RWPE1 (cell line): ENCODE measurements around the gene ACR.

ENCODE experiments used
- CTCF ChIA-PET: fragments of 350-600 bp; sonication (Branson Sonifier 250); formaldehyde crosslinking; extraction: SDS; loops from one replicate; lab custom pipeline; 2021; lab: Yijun Ruan, JAX
- POLR2A ChIA-PET: fragments of 400-600 bp; formaldehyde crosslinking; extraction: SDS; loops from one replicate; lab custom pipeline; 2020; ENCODE audit warnings: antibody characterized with exemption; ENCODE audit not compliant: low non-redundant PET; lab: Yijun Ruan, JAX
- DNase-seq: peaks from one replicate; pipeline ENCODE4 v3.0.0; 2012; ENCODE audit warnings: low spot score
- H3K27ac ChIP-seq: fragments of 450-650 bp; 2 replicates; pipeline ENCODE4 v1.5.1; 2017
- TF ChIP-seq, protein P1 (sequence below): fragments of 450-650 bp; conservative IDR thresholded peaks from 2 replicates; pipeline ENCODE4 v1.5.1; 2017; ENCODE audit warnings: low read depth, mild to moderate bottlenecking

Gene ACR

DNA sequence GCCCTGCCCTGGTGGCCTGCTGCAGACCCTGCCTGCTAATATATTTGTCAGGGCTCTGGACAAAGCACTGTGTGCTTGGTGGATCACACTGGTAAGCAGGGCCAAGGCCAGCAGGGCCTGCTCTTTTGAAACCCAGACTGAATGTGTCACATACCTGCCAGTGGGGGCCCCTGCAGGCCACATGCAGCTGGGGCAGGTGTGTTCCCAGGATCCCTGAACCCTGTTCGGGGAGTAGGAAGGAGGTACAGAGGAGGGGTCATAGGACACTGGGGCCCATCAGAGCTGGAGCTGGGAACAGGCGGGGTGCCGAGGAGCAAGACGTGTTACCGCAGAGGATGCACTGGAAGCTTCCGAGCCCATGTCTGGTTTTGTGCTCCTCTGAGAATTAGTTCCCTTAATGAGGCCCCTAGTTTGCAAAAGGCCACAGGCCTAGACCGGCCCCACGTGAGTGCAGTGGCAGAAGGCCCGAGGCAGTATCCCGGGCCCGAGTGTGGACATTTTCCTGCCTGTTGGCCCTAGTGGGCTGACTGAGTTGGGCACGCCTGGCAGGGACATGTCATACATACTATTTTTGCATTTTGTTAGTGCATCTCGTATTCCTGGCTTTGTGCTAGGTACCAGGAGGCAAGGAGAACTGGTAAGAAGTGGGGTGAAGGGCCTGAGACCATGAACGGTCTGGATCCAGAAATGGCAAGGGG lies 11.2 kb upstream of the ACR start:
- DNase-seq, result no peak
- ChIA-PET POLR2A (no interaction called here), CTCF (no interaction called here)
- TF ChIP-seq, protein P1, sequence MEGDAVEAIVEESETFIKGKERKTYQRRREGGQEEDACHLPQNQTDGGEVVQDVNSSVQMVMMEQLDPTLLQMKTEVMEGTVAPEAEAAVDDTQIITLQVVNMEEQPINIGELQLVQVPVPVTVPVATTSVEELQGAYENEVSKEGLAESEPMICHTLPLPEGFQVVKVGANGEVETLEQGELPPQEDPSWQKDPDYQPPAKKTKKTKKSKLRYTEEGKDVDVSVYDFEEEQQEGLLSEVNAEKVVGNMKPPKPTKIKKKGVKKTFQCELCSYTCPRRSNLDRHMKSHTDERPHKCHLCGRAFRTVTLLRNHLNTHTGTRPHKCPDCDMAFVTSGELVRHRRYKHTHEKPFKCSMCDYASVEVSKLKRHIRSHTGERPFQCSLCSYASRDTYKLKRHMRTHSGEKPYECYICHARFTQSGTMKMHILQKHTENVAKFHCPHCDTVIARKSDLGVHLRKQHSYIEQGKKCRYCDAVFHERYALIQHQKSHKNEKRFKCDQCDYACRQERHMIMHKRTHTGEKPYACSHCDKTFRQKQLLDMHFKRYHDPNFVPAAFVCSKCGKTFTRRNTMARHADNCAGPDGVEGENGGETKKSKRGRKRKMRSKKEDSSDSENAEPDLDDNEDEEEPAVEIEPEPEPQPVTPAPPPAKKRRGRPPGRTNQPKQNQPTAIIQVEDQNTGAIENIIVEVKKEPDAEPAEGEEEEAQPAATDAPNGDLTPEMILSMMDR, result no peak
- no peak overlapping the region for H3K27ac ChIP-seq

GRCh38 chr22:50727678-50728522 lies 10.1 kb upstream of the ACR start:
- TF ChIP-seq, protein P1, result no peak
- ChIA-PET POLR2A (no interaction called here), CTCF (no interaction called here)
- DNase-seq, result no peak
- H3K27ac ChIP-seq, result no peak overlapping the region

DNA sequence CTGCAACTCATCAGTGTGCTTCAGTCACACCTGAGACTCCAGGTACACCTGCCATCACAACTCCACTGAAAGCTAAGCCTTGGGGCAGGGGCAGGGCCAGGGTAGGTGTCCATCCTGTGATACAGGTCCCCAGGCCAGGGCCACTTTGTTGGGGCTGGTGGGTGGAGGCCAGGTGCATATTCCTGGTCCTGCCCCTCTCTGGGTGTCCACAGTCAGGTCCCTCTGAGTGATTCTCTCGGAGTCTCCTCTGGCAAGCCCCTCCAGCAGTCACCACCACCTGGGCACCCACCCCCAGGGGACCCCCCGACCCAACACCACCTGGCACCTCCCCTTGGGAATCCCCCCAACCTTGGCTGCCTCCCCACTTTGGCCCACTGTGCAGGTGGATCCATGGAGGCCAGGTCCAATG lies 9.5 kb upstream of the ACR start:
- H3K27ac ChIP-seq, result no peak overlapping the region
- CTCF ChIA-PET, result no interaction called here
- TF ChIP-seq, protein P1, result no peak
- POLR2A ChIA-PET, result no interaction called here
- DNase-seq, result no peak

GRCh38 chr22:50729391-50730012 lies 8.5 kb upstream of the ACR start:
- ChIA-PET POLR2A (no interaction called here), CTCF (no interaction called here)
- TF ChIP-seq, protein P1, result no peak
- H3K27ac ChIP-seq, result no peak overlapping the region
- DNase-seq, result no peak

GRCh38 chr22:50730013-50730891 lies 7.8 kb upstream of the ACR start:
- ChIA-PET CTCF (no interaction called here), POLR2A (no interaction called here)
- H3K27ac ChIP-seq, result no peak overlapping the region
- DNase-seq, result no peak
- TF ChIP-seq, protein P1, result no peak
